GM18861 (cell line): Measurements from ENCODE around the gene RAB1B.
"Not testable (repeated sequence)": the region's sequence is repeated elsewhere in the genome, so short reads cannot be mapped to it uniquely, and the experiment has no call there.

ENCODE experiments used
- ATAC-seq: cut with Tn5 transposase; IDR thresholded peaks from one replicate; pipeline ENCODE4 v1.9.1; 2021; ENCODE audit not compliant: unreplicated experiment

Gene RAB1B

GRCh38 chr11:66294626-66295620 lies 26.5 kb downstream of the RAB1B start:
- no peak for ATAC-seq

GRCh38 chr11:66297610-66298009 lies 29.2 kb downstream of the RAB1B start:
- ATAC-seq = no peak

- no peak for ATAC-seq
Measured at GRCh38 chr11:66299186-66299585, 30.7 kb downstream of the RAB1B start.

- no peak for ATAC-seq
Measured at GRCh38 chr11:66302656-66303055, 34.2 kb downstream of the RAB1B start.

GRCh38 chr11:66309475-66309874 lies 41.0 kb downstream of the RAB1B start:
- no peak for ATAC-seq

- ATAC-seq = no peak
Measured at GRCh38 chr11:66310324-66310723, 41.9 kb downstream of the RAB1B start.

GRCh38 chr11:66310803-66311440 lies 42.5 kb downstream of the RAB1B start:
- ATAC-seq = not testable (repeated sequence)

GRCh38 chr11:66311470-66311964 lies 43.1 kb downstream of the RAB1B start:
- peak; percentile 42 for ATAC-seq

GRCh38 chr11:66311965-66312548 lies 43.6 kb downstream of the RAB1B start:
- ATAC-seq = peak; percentile 44

- ATAC-seq = peak; percentile 51
Measured at GRCh38 chr11:66312549-66313320, 44.3 kb downstream of the RAB1B start.

GRCh38 chr11:66313321-66314185 lies 45.1 kb downstream of the RAB1B start:
- no peak for ATAC-seq

- no peak for ATAC-seq
Measured at GRCh38 chr11:66314186-66314501, 45.7 kb downstream of the RAB1B start.

GRCh38 chr11:66314561-66315497 lies 46.4 kb downstream of the RAB1B start:
- ATAC-seq = no peak

GRCh38 chr11:66315498-66315885 lies 47.1 kb downstream of the RAB1B start:
- ATAC-seq = no peak

GRCh38 chr11:66315921-66316811 lies 47.7 kb downstream of the RAB1B start:
- ATAC-seq = no peak

- no peak for ATAC-seq
Measured at GRCh38 chr11:66316849-66317251, 48.4 kb downstream of the RAB1B start, which contains the start of gene CD248. Gene CD248 (minus strand): TSS chr11:66317044. CDS start chr11:66317027, 17 bp downstream.

GRCh38 chr11:66317322-66317722 lies 48.9 kb downstream of the RAB1B start:
- no peak for ATAC-seq
